ENCODE measurements around the gene TFAP2A. TPM values are rescaled to one million over a fixed set of nuclear protein-coding genes. Genes with fewer than 3 reads are reported as not detected.

Gene TFAP2A
- total RNA-seq, 1 experiment from 2014 or later = 0.42 TPM

DNA sequence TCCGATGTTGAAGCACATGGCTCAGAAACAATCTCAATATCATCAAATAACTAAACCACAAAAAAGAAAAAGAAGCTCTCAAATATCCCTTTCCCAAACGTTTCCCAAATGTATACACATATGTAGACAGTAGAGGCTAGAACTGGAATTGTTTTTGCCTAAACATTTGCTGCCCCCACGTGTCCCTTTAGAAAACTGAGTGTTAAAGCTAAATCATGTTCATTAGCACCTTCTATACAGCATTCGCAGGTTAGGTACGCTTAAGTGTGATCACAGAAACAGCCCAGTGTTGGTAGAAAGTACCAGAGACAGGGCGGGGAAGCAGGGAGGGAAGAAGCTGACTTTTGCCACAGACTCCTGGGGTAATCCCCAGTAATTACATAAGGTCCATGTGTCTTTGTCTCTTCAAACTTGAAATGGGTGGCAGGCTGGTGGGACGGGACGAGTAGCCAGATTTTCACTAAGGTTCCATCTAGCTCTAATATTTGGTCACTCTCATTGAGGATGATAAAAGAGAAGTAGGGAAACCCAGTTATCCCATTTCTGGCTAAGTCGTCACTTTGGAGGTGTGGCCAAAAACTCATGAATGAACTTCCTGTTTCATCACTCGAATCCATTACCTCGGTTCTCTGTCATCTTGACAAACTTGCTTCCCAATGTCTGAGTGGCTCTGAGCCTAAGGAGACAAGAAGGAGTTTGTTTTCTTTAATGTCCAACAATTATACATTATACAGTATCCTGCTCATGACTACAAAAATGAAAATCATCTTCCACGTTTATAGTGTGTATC lies 15.0 kb upstream of the TFAP2A start:
- TF ChIP-seq HMGA2 (CRISPR knock-in tag; IDR thresholded peaks at IDR 0.05) (no peak), ZNF263 (CRISPR knock-in tag; IDR thresholded peaks at IDR 0.05; ENCODE audit: low read depth) (no peak), JAZF1 (CRISPR knock-in tag; IDR thresholded peaks at IDR 0.05) (no peak), CREB1 (CRISPR knock-in tag; IDR thresholded peaks at IDR 0.05) (no peak), CTCF (IDR thresholded peaks at IDR 0.05) (peak; percentile 22; the same call in 1 of the 2 replicates)
- TF ChIP-seq, protein P1, sequence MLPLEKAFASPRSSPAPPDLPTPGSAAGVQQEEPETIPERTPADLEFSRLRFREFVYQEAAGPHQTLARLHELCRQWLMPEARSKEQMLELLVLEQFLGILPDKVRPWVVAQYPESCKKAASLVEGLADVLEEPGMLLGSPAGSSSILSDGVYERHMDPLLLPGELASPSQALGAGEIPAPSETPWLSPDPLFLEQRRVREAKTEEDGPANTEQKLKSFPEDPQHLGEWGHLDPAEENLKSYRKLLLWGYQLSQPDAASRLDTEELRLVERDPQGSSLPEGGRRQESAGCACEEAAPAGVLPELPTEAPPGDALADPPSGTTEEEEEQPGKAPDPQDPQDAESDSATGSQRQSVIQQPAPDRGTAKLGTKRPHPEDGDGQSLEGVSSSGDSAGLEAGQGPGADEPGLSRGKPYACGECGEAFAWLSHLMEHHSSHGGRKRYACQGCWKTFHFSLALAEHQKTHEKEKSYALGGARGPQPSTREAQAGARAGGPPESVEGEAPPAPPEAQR (CRISPR knock-in tag; IDR thresholded peaks at IDR 0.05) = no peak
- CTCF ChIA-PET = interaction anchor here (0.5 to 2.3 kb wide), 20 partner anchors 9 to 1948 kb away, joined by 3 to 20 read pairs (median 4); partner anchors contain the start of gene TFAP2A
- H3K9me3 Mint-ChIP-seq = no peaks in the 10 kb centered on the region
- ATAC-seq (peak; percentile 37), DNase-seq (ENCODE audit: low spot score) (no peak)
- H3K4me1 Mint-ChIP-seq = peaks cover 46% of the 10 kb centered on the region
- H3K36me3 Mint-ChIP-seq = no peaks in the 10 kb centered on the region
- peaks cover 65% of the 10 kb centered on the region for H3K27me3 Mint-ChIP-seq (ENCODE audit: low read depth)
- no peak overlapping the region for H3K4me3 Mint-ChIP-seq
- POLR2A ChIA-PET = no interaction called here
- H3K27ac Mint-ChIP-seq = no peak overlapping the region

DNA sequence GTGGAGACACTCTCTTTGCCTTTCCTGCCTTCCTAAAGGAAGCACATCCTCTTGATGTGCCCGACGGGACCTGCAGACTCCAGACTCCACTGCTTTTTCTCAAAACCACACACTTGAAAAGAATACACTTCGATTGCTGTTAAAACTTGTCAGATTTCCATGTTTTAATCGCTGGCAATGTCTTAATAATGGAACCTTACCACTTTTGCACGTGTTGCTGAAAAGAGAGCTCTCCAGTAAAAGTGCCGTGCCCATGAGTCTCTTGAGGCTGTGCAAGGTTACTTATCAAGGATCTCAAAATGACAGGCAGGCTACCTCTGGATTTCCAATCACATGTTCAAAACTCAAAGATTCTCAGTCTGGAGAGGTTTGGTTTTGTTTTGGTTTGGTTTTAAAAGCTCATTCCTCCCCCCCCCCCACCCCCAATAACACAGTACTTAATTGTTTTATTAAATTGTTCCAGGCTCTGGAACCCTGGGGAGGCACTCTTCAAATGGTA lies 12.0 kb upstream of the TFAP2A start:
- no peak for DNase-seq (ENCODE audit: low spot score)
- no peak for TF ChIP-seq MYBL2 (CRISPR knock-in tag; IDR thresholded peaks at IDR 0.05)
- TF ChIP-seq ELF4 (CRISPR knock-in tag; IDR thresholded peaks at IDR 0.05; ENCODE audit: low read depth) = no peak
- no peak for TF ChIP-seq ATF1 (CRISPR knock-in tag; IDR thresholded peaks at IDR 0.05)
- no peak for TF ChIP-seq TP53 (CRISPR knock-in tag; IDR thresholded peaks at IDR 0.05)
- no peak for TF ChIP-seq ZBTB21 (CRISPR knock-in tag; IDR thresholded peaks at IDR 0.05; ENCODE audit: borderline replicate concordance)
- TF ChIP-seq, protein P2, sequence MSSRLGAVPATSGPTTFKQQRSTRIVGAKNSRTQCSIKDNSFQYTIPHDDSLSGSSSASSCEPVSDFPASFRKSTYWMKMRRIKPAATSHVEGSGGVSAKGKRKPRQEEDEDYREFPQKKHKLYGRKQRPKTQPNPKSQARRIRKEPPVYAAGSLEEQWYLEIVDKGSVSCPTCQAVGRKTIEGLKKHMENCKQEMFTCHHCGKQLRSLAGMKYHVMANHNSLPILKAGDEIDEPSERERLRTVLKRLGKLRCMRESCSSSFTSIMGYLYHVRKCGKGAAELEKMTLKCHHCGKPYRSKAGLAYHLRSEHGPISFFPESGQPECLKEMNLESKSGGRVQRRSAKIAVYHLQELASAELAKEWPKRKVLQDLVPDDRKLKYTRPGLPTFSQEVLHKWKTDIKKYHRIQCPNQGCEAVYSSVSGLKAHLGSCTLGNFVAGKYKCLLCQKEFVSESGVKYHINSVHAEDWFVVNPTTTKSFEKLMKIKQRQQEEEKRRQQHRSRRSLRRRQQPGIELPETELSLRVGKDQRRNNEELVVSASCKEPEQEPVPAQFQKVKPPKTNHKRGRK (CRISPR knock-in tag; IDR thresholded peaks at IDR 0.05; ENCODE audit: borderline replicate concordance) = no peak
- TF ChIP-seq JUN (CRISPR knock-in tag; IDR thresholded peaks at IDR 0.05) = no peak
- no peak for TF ChIP-seq SP1 (CRISPR knock-in tag; conservative IDR thresholded peaks at IDR 0.05)
- no peak for TF ChIP-seq TEAD1 (CRISPR knock-in tag; IDR thresholded peaks at IDR 0.05)
- TF ChIP-seq KAT7 (CRISPR knock-in tag; IDR thresholded peaks at IDR 0.05; ENCODE audit: borderline replicate concordance) = no peak
- no peak for TF ChIP-seq ZNF219 (CRISPR knock-in tag; IDR thresholded peaks at IDR 0.05; ENCODE audit: borderline replicate concordance)
- TF ChIP-seq IRF2 (CRISPR knock-in tag; IDR thresholded peaks at IDR 0.05; ENCODE audit: borderline replicate concordance, low read depth) = no peak
- TF ChIP-seq ZNF671 (CRISPR knock-in tag; IDR thresholded peaks at IDR 0.05) = no peak
- no peak for TF ChIP-seq ZNF281 (CRISPR knock-in tag; IDR thresholded peaks at IDR 0.05)
- no peak for TF ChIP-seq CREB1 (CRISPR knock-in tag; IDR thresholded peaks at IDR 0.05)
- TF ChIP-seq, protein P3, sequence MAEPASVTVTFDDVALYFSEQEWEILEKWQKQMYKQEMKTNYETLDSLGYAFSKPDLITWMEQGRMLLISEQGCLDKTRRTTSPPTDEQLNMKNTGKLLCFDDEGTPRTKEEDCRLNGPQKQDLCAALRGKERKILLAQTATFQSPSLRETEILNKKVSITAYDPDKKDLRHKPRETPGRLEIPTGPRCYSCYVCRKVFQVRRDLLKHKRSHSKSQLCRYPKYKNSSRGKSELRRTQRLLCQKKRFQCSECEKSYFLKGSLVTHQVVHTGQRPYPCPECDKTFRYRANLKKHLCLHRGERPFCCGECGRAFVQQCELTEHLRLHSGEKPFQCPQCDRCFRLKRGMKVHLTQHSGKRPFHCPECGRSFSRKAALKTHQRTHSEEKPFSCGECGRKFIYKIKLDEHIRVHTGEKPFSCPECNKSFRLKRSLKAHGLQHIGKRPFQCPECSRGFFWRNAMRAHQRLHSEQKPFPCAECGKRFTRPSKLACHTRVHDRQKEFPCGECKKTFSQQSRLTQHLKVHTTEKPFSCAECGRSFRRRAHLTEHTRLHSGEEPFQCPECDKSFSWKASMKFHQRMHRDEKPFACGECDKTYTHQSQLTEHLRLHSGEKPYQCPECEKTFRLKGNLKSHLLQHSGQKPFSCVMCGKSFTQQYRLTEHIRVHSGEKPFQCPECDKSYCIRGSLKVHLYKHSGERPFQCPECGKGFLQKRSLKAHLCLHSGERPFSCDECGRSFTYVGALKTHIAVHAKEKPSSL (CRISPR knock-in tag; conservative IDR thresholded peaks at IDR 0.05) = no peak
- no peak for TF ChIP-seq TCF7 (CRISPR knock-in tag; IDR thresholded peaks at IDR 0.05; ENCODE audit: low read depth)
- ChIA-PET CTCF (interaction anchor here (1.9 kb wide), 1 partner anchor 17 kb away, joined by 4 read pairs; no protein-coding TSS in a partner anchor), POLR2A (no interaction called here)
- ATAC-seq = no peak
- no peak overlapping the region for H3K27ac Mint-ChIP-seq
- H3K36me3 Mint-ChIP-seq = no peaks in the 10 kb centered on the region
- peaks cover 88% of the 10 kb centered on the region for H3K27me3 Mint-ChIP-seq (ENCODE audit: low read depth)
- peaks cover 57% of the 10 kb centered on the region for H3K4me1 Mint-ChIP-seq
- H3K9me3 Mint-ChIP-seq = no peaks in the 10 kb centered on the region
- peak overlapping the region; percentile 76 for H3K4me3 Mint-ChIP-seq

All from WTC11 (cell line).